ENCODE measurements around the gene PLEKHO2. TPM values are rescaled to one million over a fixed set of nuclear protein-coding genes. Genes with fewer than 3 reads are reported as not detected.

PLEKHO2 gene
- total and polyA plus RNA-seq, 2 of the 13 experiments (the other 11 are each of a cell fraction or from before 2014, with no cell fraction given): 3.8 to 4.8 TPM

GRCh38 chr15:64807051-64807749 is 34.5 kb upstream of the PLEKHO2 start:
- Histone ChIP-seq H4K20me1 (ENCODE audit: insufficient read depth, low read length) (peaks cover 6% of the 10 kb centered on the region; the same call in 1 of the 2 replicates), H3K27ac (ENCODE audit: extremely low read length, insufficient read depth, low read length) (no peak overlapping the region), H3K4me2 (ENCODE audit: low read depth, low read length) (no peak overlapping the region), H3K36me3 (replicated peaks in 1 of 2; ENCODE audit: control insufficient read depth in 1 of 2, insufficient read depth in 2 of 2, low read length in 2 of 2) (no peaks in the 10 kb centered on the region), H3K9ac (ENCODE audit: insufficient read depth, low read depth, low read length) (no peak overlapping the region), H3K9me3 (ENCODE audit: low read length) (no peaks in the 10 kb centered on the region), H3K4me3 (replicated peaks in 1 of 3; ENCODE audit: insufficient read depth in 1 of 3, low read depth in 2 of 3, low read length in 3 of 3) (no peak overlapping the region), H2AFZ (ENCODE audit: low read length) (no peak overlapping the region), H3K4me1 (ENCODE audit: insufficient read depth, low read length) (peaks cover 6% of the 10 kb centered on the region; the same call in 1 of the 2 replicates), H3K27me3 (ENCODE audit: control insufficient read depth in 1 of 2, insufficient read depth in 2 of 2, low read length in 2 of 2) (peaks cover 1 to 17% of the 10 kb centered on the region in 2 experiments; a peak in 2 of 5 replicates), H3K79me2 (ENCODE audit: insufficient read depth, low read length) (no peaks in the 10 kb centered on the region)
- no peak for DNase-seq (ENCODE audit: low spot score)
- ATAC-seq: no peak; the same call in 2 of the 3 replicates
- intact Hi-C loops (cut with micrococcal nuclease; ENCODE audit: unreplicated experiment): no loop called here
- CTCF ChIA-PET (ENCODE audit: low intra/inter-chr PET ratio, low total read pairs): no interaction called here
- in situ Hi-C loops (cut with HindIII; ENCODE audit: extremely low pct_ligation_motif_present, low pct_unique_long_range_greater_than_20kb): no loop called here
- no TSS peak for BruUV-seq (replicated peaks)
- WGBS (ENCODE audit: low lambda C conversion rate): 30% methylated on average over 11 of the region's 13 CpGs
- no peak for FAIRE-seq
- POLR2A ChIA-PET: no interaction called here
- TF ChIP-seq ZNF790 (CRISPR knock-in tag; IDR thresholded peaks at IDR 0.05; ENCODE audit: borderline replicate concordance) (no peak), MTA3 (CRISPR knock-in tag; IDR thresholded peaks at IDR 0.05) (no peak), SNAPC5 (CRISPR knock-in tag; IDR thresholded peaks at IDR 0.05; ENCODE audit: borderline replicate concordance) (no peak), MED1 (CRISPR knock-in tag; IDR thresholded peaks at IDR 0.05) (no peak), HOXA9 (CRISPR knock-in tag; IDR thresholded peaks at IDR 0.05; ENCODE audit: borderline replicate concordance) (no peak), ZNF570 (CRISPR knock-in tag; IDR thresholded peaks at IDR 0.05; ENCODE audit: borderline replicate concordance) (no peak), ZFAT (CRISPR knock-in tag; conservative IDR thresholded peaks at IDR 0.05) (no peak), ZNF646 (CRISPR knock-in tag; IDR thresholded peaks at IDR 0.05) (no peak), REPIN1 (CRISPR knock-in tag; IDR thresholded peaks at IDR 0.05; ENCODE audit: borderline replicate concordance, low read depth) (no peak)
- TF ChIP-seq, protein P1, sequence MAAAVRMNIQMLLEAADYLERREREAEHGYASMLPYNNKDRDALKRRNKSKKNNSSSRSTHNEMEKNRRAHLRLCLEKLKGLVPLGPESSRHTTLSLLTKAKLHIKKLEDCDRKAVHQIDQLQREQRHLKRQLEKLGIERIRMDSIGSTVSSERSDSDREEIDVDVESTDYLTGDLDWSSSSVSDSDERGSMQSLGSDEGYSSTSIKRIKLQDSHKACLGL (CRISPR knock-in tag; IDR thresholded peaks at IDR 0.05): no peak
- TF ChIP-seq, protein P2, sequence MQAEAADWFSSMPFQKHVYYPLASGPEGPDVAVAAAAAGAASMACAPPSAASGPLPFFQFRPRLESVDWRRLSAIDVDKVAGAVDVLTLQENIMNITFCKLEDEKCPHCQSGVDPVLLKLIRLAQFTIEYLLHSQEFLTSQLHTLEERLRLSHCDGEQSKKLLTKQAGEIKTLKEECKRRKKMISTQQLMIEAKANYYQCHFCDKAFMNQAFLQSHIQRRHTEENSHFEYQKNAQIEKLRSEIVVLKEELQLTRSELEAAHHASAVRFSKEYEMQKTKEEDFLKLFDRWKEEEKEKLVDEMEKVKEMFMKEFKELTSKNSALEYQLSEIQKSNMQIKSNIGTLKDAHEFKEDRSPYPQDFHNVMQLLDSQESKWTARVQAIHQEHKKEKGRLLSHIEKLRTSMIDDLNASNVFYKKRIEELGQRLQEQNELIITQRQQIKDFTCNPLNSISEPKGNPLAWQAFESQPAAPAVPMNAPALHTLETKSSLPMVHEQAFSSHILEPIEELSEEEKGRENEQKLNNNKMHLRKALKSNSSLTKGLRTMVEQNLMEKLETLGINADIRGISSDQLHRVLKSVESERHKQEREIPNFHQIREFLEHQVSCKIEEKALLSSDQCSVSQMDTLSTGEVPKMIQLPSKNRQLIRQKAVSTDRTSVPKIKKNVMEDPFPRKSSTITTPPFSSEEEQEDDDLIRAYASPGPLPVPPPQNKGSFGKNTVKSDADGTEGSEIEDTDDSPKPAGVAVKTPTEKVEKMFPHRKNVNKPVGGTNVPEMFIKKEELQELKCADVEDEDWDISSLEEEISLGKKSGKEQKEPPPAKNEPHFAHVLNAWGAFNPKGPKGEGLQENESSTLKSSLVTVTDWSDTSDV (CRISPR knock-in tag; IDR thresholded peaks at IDR 0.05): no peak
